ENCODE measurements around the gene GAB2. TPM values are rescaled to one million over a fixed set of nuclear protein-coding genes. Genes with fewer than 3 reads are reported as not detected.

GAB2 gene
- total and polyA plus RNA-seq, 2 donors (not counting 1 experiment from before 2014, with no cell fraction given): 5.8 to 85.9 TPM

GRCh38 chr11:78345450-78345849, 72.2 kb downstream of the GAB2 start:
- no peak overlapping the region for H3K4me3 Mint-ChIP-seq
- peaks cover 32% of the 10 kb centered on the region for H3K4me1 Mint-ChIP-seq

GRCh38 chr11:78344676-78345075, 72.9 kb downstream of the GAB2 start:
- H2AFZ ChIP-seq (ENCODE audit: insufficient read depth, low read depth, low read length, poor library complexity, severe bottlenecking): no peak overlapping the region
- peaks cover 32% of the 10 kb centered on the region for H3K4me1 Mint-ChIP-seq
- DNase-seq: no peak
- no peaks in the 10 kb centered on the region for H3K9me3 ChIP-seq (ENCODE audit: control extremely low read depth in 1 of 3, control insufficient read depth in 2 of 3, insufficient read depth in 1 of 3, low read length in 2 of 3)
- H3K27me3 Mint-ChIP-seq: no peaks in the 10 kb centered on the region
- WGBS (ENCODE audit: insufficient coverage): 100% methylated on average over 1 of the region's 2 CpGs
- ChIA-PET POLR2A (no interaction called here), CTCF (no interaction called here)
- H3K4me2 ChIP-seq (replicated peaks; ENCODE audit: low read depth, low read length, poor library complexity, severe bottlenecking): no peak overlapping the region
- peaks cover 7 to 10% of the 10 kb centered on the region in 2 donors for H3K4me1 ChIP-seq (ENCODE audit: control insufficient read depth in 2 of 2, insufficient read depth in 2 of 2, low read length in 2 of 2)
- H3K27ac ChIP-seq (ENCODE audit: low read length in 2 of 2): no peak overlapping the region
- no peaks in the 10 kb centered on the region for H3K27me3 ChIP-seq (replicated peaks in 1 of 4; ENCODE audit: control extremely low read depth in 1 of 4, control insufficient read depth in 3 of 4, insufficient read depth in 4 of 4, low read length in 3 of 4)
- H3K79me2 ChIP-seq (ENCODE audit: control insufficient read depth, insufficient read depth, low read length): peaks cover 62% of the 10 kb centered on the region
- intact Hi-C loops (cut with micrococcal nuclease): no loop called here
- no peak overlapping the region for H3K4me3 Mint-ChIP-seq
- H3K27ac Mint-ChIP-seq: no peak overlapping the region
- ATAC-seq (ENCODE audit: low read depth): no peak
- H3K4me3 ChIP-seq (ENCODE audit: control extremely low read depth in 1 of 5, extremely low read depth in 1 of 5, insufficient read depth in 1 of 5, low read depth in 2 of 5, low read length in 4 of 5): no peak overlapping the region
- H3K9me3 Mint-ChIP-seq (ENCODE audit: insufficient read depth): no peaks in the 10 kb centered on the region
- no peaks in the 10 kb centered on the region for H3K36me3 ChIP-seq (replicated peaks in 1 of 2; ENCODE audit: control extremely low read depth in 1 of 2, control insufficient read depth in 1 of 2, extremely low read depth in 1 of 2, insufficient read depth in 2 of 2, low read length in 1 of 2)
- no peaks in the 10 kb centered on the region for H4K20me1 ChIP-seq (ENCODE audit: control insufficient read depth, insufficient read depth, low read length, poor library complexity, severe bottlenecking)
- TF ChIP-seq, protein P1, sequence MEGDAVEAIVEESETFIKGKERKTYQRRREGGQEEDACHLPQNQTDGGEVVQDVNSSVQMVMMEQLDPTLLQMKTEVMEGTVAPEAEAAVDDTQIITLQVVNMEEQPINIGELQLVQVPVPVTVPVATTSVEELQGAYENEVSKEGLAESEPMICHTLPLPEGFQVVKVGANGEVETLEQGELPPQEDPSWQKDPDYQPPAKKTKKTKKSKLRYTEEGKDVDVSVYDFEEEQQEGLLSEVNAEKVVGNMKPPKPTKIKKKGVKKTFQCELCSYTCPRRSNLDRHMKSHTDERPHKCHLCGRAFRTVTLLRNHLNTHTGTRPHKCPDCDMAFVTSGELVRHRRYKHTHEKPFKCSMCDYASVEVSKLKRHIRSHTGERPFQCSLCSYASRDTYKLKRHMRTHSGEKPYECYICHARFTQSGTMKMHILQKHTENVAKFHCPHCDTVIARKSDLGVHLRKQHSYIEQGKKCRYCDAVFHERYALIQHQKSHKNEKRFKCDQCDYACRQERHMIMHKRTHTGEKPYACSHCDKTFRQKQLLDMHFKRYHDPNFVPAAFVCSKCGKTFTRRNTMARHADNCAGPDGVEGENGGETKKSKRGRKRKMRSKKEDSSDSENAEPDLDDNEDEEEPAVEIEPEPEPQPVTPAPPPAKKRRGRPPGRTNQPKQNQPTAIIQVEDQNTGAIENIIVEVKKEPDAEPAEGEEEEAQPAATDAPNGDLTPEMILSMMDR (IDR thresholded peaks at IDR 0.05): no peak
- no peak for TF ChIP-seq EZH2 (IDR thresholded peaks at IDR 0.05; ENCODE audit: borderline replicate concordance, insufficient read depth, low read depth, low read length, poor library complexity, severe bottlenecking)
- H3K9ac ChIP-seq (ENCODE audit: low read length): no peak overlapping the region

More at GRCh38 chr11:78345450-78345849, 72.2 kb downstream of the GAB2 start:
- no peaks in the 10 kb centered on the region for H3K9me3 ChIP-seq (ENCODE audit: control extremely low read depth in 1 of 3, control insufficient read depth in 2 of 3, insufficient read depth in 1 of 3, low read length in 2 of 3)
- DNase-seq (no peak), ATAC-seq (ENCODE audit: low read depth) (no peak)
- intact Hi-C loops (cut with micrococcal nuclease): no loop called here
- no peak for TF ChIP-seq EZH2 (IDR thresholded peaks at IDR 0.05; ENCODE audit: borderline replicate concordance, insufficient read depth, low read depth, low read length, poor library complexity, severe bottlenecking)
- TF ChIP-seq, protein P1 (IDR thresholded peaks at IDR 0.05): no peak
- H3K9me3 Mint-ChIP-seq (ENCODE audit: insufficient read depth): no peaks in the 10 kb centered on the region
- no peaks in the 10 kb centered on the region for H4K20me1 ChIP-seq (ENCODE audit: control insufficient read depth, insufficient read depth, low read length, poor library complexity, severe bottlenecking)
- no peak overlapping the region for H3K27ac Mint-ChIP-seq
- H3K79me2 ChIP-seq (ENCODE audit: control insufficient read depth, insufficient read depth, low read length): peaks cover 62% of the 10 kb centered on the region
- WGBS (ENCODE audit: insufficient coverage): 97% methylated on average over 3 of the region's 3 CpGs
- H3K4me2 ChIP-seq (replicated peaks; ENCODE audit: low read depth, low read length, poor library complexity, severe bottlenecking): no peak overlapping the region
- ChIA-PET POLR2A (no interaction called here), CTCF (no interaction called here)
- no peaks in the 10 kb centered on the region for H3K27me3 Mint-ChIP-seq
- no peak overlapping the region for H2AFZ ChIP-seq (ENCODE audit: insufficient read depth, low read depth, low read length, poor library complexity, severe bottlenecking)
- no peak overlapping the region for H3K27ac ChIP-seq (ENCODE audit: low read length in 2 of 2)
- H3K36me3 ChIP-seq (replicated peaks in 1 of 2; ENCODE audit: control extremely low read depth in 1 of 2, control insufficient read depth in 1 of 2, extremely low read depth in 1 of 2, insufficient read depth in 2 of 2, low read length in 1 of 2): no peaks in the 10 kb centered on the region
- H3K4me1 ChIP-seq (ENCODE audit: control insufficient read depth in 2 of 2, insufficient read depth in 2 of 2, low read length in 2 of 2): peaks cover 14 to 18% of the 10 kb centered on the region in 2 donors
- H3K9ac ChIP-seq (ENCODE audit: low read length): no peak overlapping the region
- H3K27me3 ChIP-seq (replicated peaks in 1 of 4; ENCODE audit: control extremely low read depth in 1 of 4, control insufficient read depth in 3 of 4, insufficient read depth in 4 of 4, low read length in 3 of 4): no peaks in the 10 kb centered on the region
- H3K4me3 ChIP-seq (ENCODE audit: control extremely low read depth in 1 of 5, extremely low read depth in 1 of 5, insufficient read depth in 1 of 5, low read depth in 2 of 5, low read length in 4 of 5): no peak overlapping the region
